GM12878 (cell line): ENCODE results near the gene CNTN4. TPM values are rescaled to one million over a fixed set of nuclear protein-coding genes. Genes with fewer than 3 reads are reported as not detected.

ENCODE experiments used
- ATAC-seq: fragments of 200-7000 bp; cut with Tn5 transposase; 3 replicates; pipeline ENCODE4 v1.9.1; 2020; ENCODE audit warnings: mild to moderate bottlenecking, moderate library complexity
- BruUV-seq: library from RNA; stranded (reverse); fragments of 400-500 nt; replicated peaks from 2 replicates; lab custom pipeline; 2021; lab: Mats Ljungman, UMichigan
- CTCF ChIA-PET: fragments of 300-600 bp; sonication (Branson Sonifier 250); formaldehyde crosslinking; extraction: SDS; loops from one replicate; lab custom pipeline; 2021; ENCODE audit warnings: inconsistent platforms; lab: Yijun Ruan, JAX
- POLR2A ChIA-PET: fragments of 350-600 bp; formaldehyde crosslinking; extraction: SDS; loops from one replicate; lab custom pipeline; 2021; ENCODE audit warnings: inconsistent platforms; lab: Charles Lee
- RAD21 ChIA-PET: fragments of 300-600 bp; sonication (Branson Sonifier 250); formaldehyde crosslinking; loops from one replicate; lab custom pipeline; 2023; ENCODE audit warnings: antibody characterized with exemption; ENCODE audit not compliant: unreplicated experiment; lab: Charles Lee
- SMC1A ChIA-PET: fragments of 300-600 bp; sonication (Branson Sonifier 250); formaldehyde crosslinking; loops from one replicate; lab custom pipeline; 2023; ENCODE audit not compliant: unreplicated experiment, uncharacterized antibody; lab: Charles Lee
- DNase-seq: peaks from one replicate; pipeline ENCODE4 v3.0.0-alpha.2; 2011; ENCODE audit warnings: low read depth, low spot score
- FAIRE-seq: peaks from 3 replicates; lab custom pipeline; 2011; peaks lifted over from hg19 to GRCh38; lab: Jason Lieb, UNC
- H2AFZ ChIP-seq: 2 replicates; pipeline ENCODE4 v1.6.0; 2011; ENCODE audit warnings: low read depth, low read length, control low read depth; ENCODE audit not compliant: control insufficient read depth
- H3K27ac ChIP-seq: 2 replicates; pipeline ENCODE4 v1.5.1; 2011; ENCODE audit warnings: control low read depth; ENCODE audit not compliant: control insufficient read depth, insufficient read depth
- H3K27me3 ChIP-seq, 2 experiments: replicated peaks in 1 of 2; 2 replicates each; pipeline versions ENCODE4 v1.6.0 to v1.6.1; 2011; ENCODE audit warnings: low read length in 1 of 2; ENCODE audit not compliant: control insufficient read depth in 2 of 2, insufficient read depth in 2 of 2
- H3K36me3 ChIP-seq, 2 experiments: 2 replicates each; pipeline ENCODE4 v1.5.1; 2011; ENCODE audit warnings: low read length in 1 of 2; ENCODE audit not compliant: control insufficient read depth in 2 of 2, insufficient read depth in 2 of 2
- H3K4me1 ChIP-seq: 2 replicates; pipeline ENCODE4 v1.6.1; 2011; ENCODE audit warnings: mild to moderate bottlenecking, low read length, moderate library complexity, mixed read lengths; ENCODE audit not compliant: control insufficient read depth, insufficient read depth
- H3K4me2 ChIP-seq: 2 replicates; pipeline ENCODE4 v1.6.0; 2011; ENCODE audit warnings: control low read depth; ENCODE audit not compliant: control insufficient read depth, insufficient read depth
- H3K4me3 ChIP-seq: fragments of 200-600 bp; sonication (generic); 2 replicates; pipeline ENCODE4 v1.5.1; 2016
- H3K79me2 ChIP-seq: 2 replicates; pipeline ENCODE4 v1.6.0; 2011; ENCODE audit warnings: low read length; ENCODE audit not compliant: control insufficient read depth, insufficient read depth
- H3K9ac ChIP-seq: 2 replicates; pipeline ENCODE4 v1.8.0; 2011; ENCODE audit warnings: low read length, control low read depth, mixed read lengths; ENCODE audit not compliant: control insufficient read depth, insufficient read depth
- H3K9me3 ChIP-seq: replicated peaks from 3 replicates; pipeline ENCODE4 v1.5.1; 2011; ENCODE audit warnings: mild to moderate bottlenecking, low read length; ENCODE audit not compliant: control insufficient read depth, insufficient read depth
- H4K20me1 ChIP-seq: 2 replicates; pipeline ENCODE4 v1.6.0; 2011; ENCODE audit not compliant: control insufficient read depth, insufficient read depth
- ATF3 ChIP-seq: IDR thresholded peaks from 2 replicates; pipeline ENCODE4 v1.6.1; 2011; ENCODE audit warnings: low read depth, mild to moderate bottlenecking, low read length, moderate library complexity, borderline replicate concordance; ENCODE audit errors: extremely low read depth
- BCL11A ChIP-seq: IDR thresholded peaks from 2 replicates; pipeline ENCODE4 v1.6.1; 2011; ENCODE audit warnings: low read depth, low read length
- CBX5 ChIP-seq: sonication (generic); IDR thresholded peaks from 2 replicates; pipeline ENCODE4 v1.6.1; 2016; ENCODE audit warnings: low read depth, moderate library complexity, mild to moderate bottlenecking, inconsistent platforms
- KLF5 ChIP-seq: fragments of 450-650 bp; IDR thresholded peaks from 2 replicates; pipeline ENCODE4 v1.6.1; 2014; ENCODE audit warnings: mild to moderate bottlenecking; ENCODE audit not compliant: partially characterized antibody
- NKRF ChIP-seq: fragments of 450-650 bp; conservative IDR thresholded peaks from 2 replicates; pipeline ENCODE4 v1.6.1; 2017; ENCODE audit warnings: mild to moderate bottlenecking, moderate library complexity
- NRF1 ChIP-seq: conservative IDR thresholded peaks from 2 replicates; pipeline ENCODE4 v1.6.1; 2011; ENCODE audit warnings: mild to moderate bottlenecking, low read depth, low read length, improper control_type of control experiment
- TAF1 ChIP-seq: IDR thresholded peaks from 2 replicates; pipeline ENCODE4 v1.6.1; 2011; ENCODE audit warnings: mild to moderate bottlenecking, low read depth, low read length, borderline replicate concordance
- TCF12 ChIP-seq: IDR thresholded peaks from 2 replicates; pipeline ENCODE4 v1.6.1; 2011; ENCODE audit warnings: low read depth, mild to moderate bottlenecking, low read length
- TCF7 ChIP-seq: IDR thresholded peaks from 2 replicates; pipeline ENCODE4 v1.6.1; 2014; ENCODE audit warnings: antibody characterized with exemption, borderline replicate concordance
- ZZZ3 ChIP-seq: IDR thresholded peaks from 2 replicates; pipeline ENCODE4 v1.6.1; 2011; ENCODE audit warnings: low read depth; ENCODE audit not compliant: control insufficient read depth, insufficient read length
- WGBS: methylation state at CpG from one replicate; pipeline ENCODE4 v1.1.6; 2016; ENCODE audit warnings: low lambda C conversion rate; ENCODE audit not compliant: insufficient replicate concordance, insufficient coverage; ENCODE audit errors: missing lambda C conversion rate; 5-methylcytosine and 5-hydroxymethylcytosine counted together
- in situ Hi-C: fragments of 300-500 bp; cut with MboI; formaldehyde crosslinking; loops from 9 replicates; pipeline ENCODE4 v1.14.3; 2018; ENCODE audit warnings: mixed read lengths
- intact Hi-C: fragments of 100-400 bp; cut with micrococcal nuclease; formaldehyde crosslinking; loops from one replicate; pipeline ENCODE4 v1.14.2; 2022; ENCODE audit not compliant: unreplicated experiment
- polyA plus RNA-seq, 11 experiments: library from polyadenylated mRNA; depleted of rRNA in 4 of 11; unstranded in 6 of 11; stranded (reverse) in 5 of 11; fragments of >200 nt; fragmentation: Nextera tagmentation in 4 of 11; fragmentation: Illumina TruSeq in 1 of 11; extraction: Ambion mirVana in 4 of 11; extraction: Trizol in 1 of 11; gene quantifications; 1 replicate in 1 of 11; 2 replicates in 10 of 11; pipeline versions ENCODE4 v1.2.1 to v1.2.3, GENCODE V29; 2011 to 2016; ENCODE audit warnings: inconsistent platforms in 2 of 11, missing spikeins in 2 of 11, low read depth in 1 of 11
- total RNA-seq, 4 experiments: library from RNA; depleted of rRNA in 3 of 4; stranded (reverse); fragments of >200 nt in 3 of 4; fragmentation: Illumina TruSeq in 1 of 4; extraction: Trizol in 1 of 4; gene quantifications; 2 replicates each; pipeline versions ENCODE4 v1.2.1 to v1.2.3, GENCODE V29; 2013 to 2021

Gene CNTN4
- total and polyA plus RNA-seq, 10 of the 15 experiments (the other 5 are each of a cell fraction or from before 2014, with no cell fraction given): 0.05 to 0.43 (median 0.15) TPM; not detected in 1

GRCh38 chr3:2978977-2979732 is 880.5 kb downstream of the CNTN4 start:
- BruUV-seq: no TSS peak

More at GRCh38 chr3:2978977-2979732, 880.5 kb downstream of the CNTN4 start:
- no peaks in the 10 kb centered on the region for H3K36me3 ChIP-seq
- intact Hi-C loops (no loop called here), in situ Hi-C loops (no loop called here)
- H3K9ac ChIP-seq: no peak overlapping the region
- TF ChIP-seq ZZZ3 (no peak), NRF1 (no peak), NKRF (no peak), BCL11A (no peak), TCF7 (no peak), TAF1 (no peak), ATF3 (no peak), KLF5 (no peak), TCF12 (no peak), CBX5 (no peak)
- H4K20me1 ChIP-seq: no peaks in the 10 kb centered on the region
- ATAC-seq (no peak), FAIRE-seq (no peak), DNase-seq (no peak)
- no peaks in the 10 kb centered on the region for H3K9me3 ChIP-seq
- ChIA-PET RAD21 (interaction anchor here (0.7 kb wide), 1 partner anchor 36 kb away, joined by 3 read pairs; no protein-coding TSS in a partner anchor), CTCF (no interaction called here), SMC1A (interaction anchor here (0.8 to 1.6 kb wide), 2 partner anchors 10 to 41 kb away, joined by 3 to 6 read pairs; no protein-coding TSS in a partner anchor), POLR2A (interaction anchor here (0.7 kb wide), 1 partner anchor 680 kb away, joined by 4 read pairs; no protein-coding TSS in a partner anchor)
- H3K4me1 ChIP-seq: no peaks in the 10 kb centered on the region
- H3K79me2 ChIP-seq: no peaks in the 10 kb centered on the region
- no peak overlapping the region for H3K4me3 ChIP-seq
- H3K27me3 ChIP-seq: no peaks in the 10 kb centered on the region
- H2AFZ ChIP-seq: no peak overlapping the region
- 31% methylated on average over 9 of the region's 9 CpGs for WGBS
- H3K27ac ChIP-seq: no peak overlapping the region
- H3K4me2 ChIP-seq: no peak overlapping the region
